Brain microvascular endothelial cell (primary cell): ENCODE results near the gene TNFRSF14.
A peak's percentile ranks its signal among the peaks of the same experiment; 100 is the strongest.
"Not testable (repeated sequence)": the region's sequence is repeated elsewhere in the genome, so short reads cannot be mapped to it uniquely, and the experiment has no call there.

Source experiments
- DNase-seq: peaks from one replicate; pipeline ENCODE4 v3.0.0-alpha.2; 2020
- H3K27ac ChIP-seq: fragments of 250-450 bp; sonication (Bioruptor Pico); 2 replicates; pipeline ENCODE4 v1.5.1; 2020; ENCODE audit warnings: mild to moderate bottlenecking, moderate library complexity
- H3K27me3 ChIP-seq: fragments of 250-450 bp; sonication (Bioruptor Pico); replicated peaks from 2 replicates; pipeline ENCODE4 v1.5.1; 2020; ENCODE audit warnings: mild to moderate bottlenecking
- H3K36me3 ChIP-seq: fragments of 250-450 bp; sonication (Bioruptor Pico); replicated peaks from 2 replicates; pipeline ENCODE4 v1.5.1; 2020; ENCODE audit warnings: mild to moderate bottlenecking
- H3K4me3 ChIP-seq: 2 replicates; pipeline ENCODE4 v1.5.1; 2011; ENCODE audit warnings: low read depth, mild to moderate bottlenecking, control low read depth, low read length, moderate library complexity
- CTCF ChIP-seq: IDR thresholded peaks from 2 replicates; pipeline ENCODE4 v1.5.1; 2011; ENCODE audit warnings: low read depth, mild to moderate bottlenecking, moderate library complexity, low read length, control low read depth, inconsistent platforms; ENCODE audit errors: missing control alignments
- in situ Hi-C: cut with HindIII; loops from 2 replicates; pipeline ENCODE4 v1.10.0; 2017; ENCODE audit warnings: low sequenced_read_pairs, low pct_ligation_motif_present

The TNFRSF14 gene

GRCh38 chr1:2544875-2545640 is 11.1 kb upstream of the TNFRSF14 start:
- Histone ChIP-seq H3K27me3 (no peaks in the 10 kb centered on the region), H3K27ac (no peak overlapping the region), H3K36me3 (no peaks in the 10 kb centered on the region), H3K4me3 (no peak overlapping the region)
- no peak for TF ChIP-seq CTCF
- in situ Hi-C loops: no loop called here
- DNase-seq: no peak

- H3K27me3 ChIP-seq: no peaks in the 10 kb centered on the region
- peak overlapping the region; percentile 57 for H3K4me3 ChIP-seq
- no peaks in the 10 kb centered on the region for H3K36me3 ChIP-seq
- TF ChIP-seq CTCF: no peak
- in situ Hi-C loops: no loop called here
- peak; percentile 51 for DNase-seq
- peak overlapping the region; percentile 19 for H3K27ac ChIP-seq
Observed at GRCh38 chr1:2545754-2546514, 10.2 kb upstream of the TNFRSF14 start.

GRCh38 chr1:2546515-2547209 is 9.5 kb upstream of the TNFRSF14 start:
- no peaks in the 10 kb centered on the region for H3K36me3 ChIP-seq
- H3K27me3 ChIP-seq: no peaks in the 10 kb centered on the region
- H3K27ac ChIP-seq: peak overlapping the region; percentile 19
- TF ChIP-seq CTCF: peak; percentile 10
- in situ Hi-C loops: no loop called here
- DNase-seq: peak; percentile 52
- peak overlapping the region; percentile 57 for H3K4me3 ChIP-seq

GRCh38 chr1:2547210-2548067 is 8.7 kb upstream of the TNFRSF14 start:
- Histone ChIP-seq H3K4me3 (peak overlapping the region; percentile 57), H3K27ac (no peak overlapping the region), H3K27me3 (no peaks in the 10 kb centered on the region), H3K36me3 (no peaks in the 10 kb centered on the region)
- DNase-seq: no peak
- no peak for TF ChIP-seq CTCF
- in situ Hi-C loops: no loop called here

GRCh38 chr1:2548068-2548589 is 8.0 kb upstream of the TNFRSF14 start:
- Histone ChIP-seq H3K27ac (no peak overlapping the region), H3K36me3 (no peaks in the 10 kb centered on the region), H3K27me3 (no peaks in the 10 kb centered on the region), H3K4me3 (no peak overlapping the region)
- in situ Hi-C loops: no loop called here
- peak; percentile 97 for TF ChIP-seq CTCF
- DNase-seq: no peak

GRCh38 chr1:2549367-2550029 is 6.7 kb upstream of the TNFRSF14 start:
- H3K27me3 ChIP-seq, H3K4me3 ChIP-seq, in situ Hi-C loops, DNase-seq, H3K27ac ChIP-seq, H3K36me3 ChIP-seq: not testable (repeated sequence)

GRCh38 chr1:2550309-2550861 is 5.8 kb upstream of the TNFRSF14 start:
- DNase-seq, H3K27me3 ChIP-seq, H3K4me3 ChIP-seq, in situ Hi-C loops, H3K27ac ChIP-seq, H3K36me3 ChIP-seq: not testable (repeated sequence)
